HepG2 (cell line): ENCODE data around the gene HEXIM1. TPM values are rescaled to one million over a fixed set of nuclear protein-coding genes. Genes with fewer than 3 reads are reported as not detected.

Experiments
- ATAC-seq: fragments of 200-7000 bp; cut with Tn5 transposase; 3 replicates; pipeline ENCODE4 v1.9.1; 2020; ENCODE audit warnings: mild to moderate bottlenecking, moderate library complexity
- BruUV-seq: library from RNA; stranded (reverse); fragments of 400-500 nt; replicated peaks from 2 replicates; lab custom pipeline; 2021; lab: Mats Ljungman, UMichigan
- CTCF ChIA-PET: fragments of 300-600 bp; formaldehyde crosslinking; extraction: SDS; loops from one replicate; lab custom pipeline; 2021; ENCODE audit warnings: low total read pairs, inconsistent platforms, low intra/inter-chr PET ratio; lab: Yijun Ruan, JAX
- POLR2A ChIA-PET: fragments of 350-600 bp; sonication (Branson Sonifier 250); formaldehyde crosslinking; loops from one replicate; lab custom pipeline; 2020; ENCODE audit warnings: antibody characterized with exemption, inconsistent platforms; lab: Yijun Ruan, JAX
- DNase-seq: peaks from one replicate; pipeline ENCODE4 v3.0.0-alpha.2; 2015; ENCODE audit warnings: low spot score
- FAIRE-seq: peaks from 3 replicates; lab custom pipeline; 2011; peaks lifted over from hg19 to GRCh38; lab: Jason Lieb, UNC
- H2AFZ ChIP-seq: one replicate; pipeline ENCODE4 v1.6.1; 2011; ENCODE audit warnings: low read length, inconsistent platforms
- H3K27ac ChIP-seq: fragments of 300-600 bp; 3 replicates; pipeline ENCODE4 v1.8.0; 2011; ENCODE audit warnings: mixed run types, mild to moderate bottlenecking, mixed read lengths, low read length, inconsistent platforms; ENCODE audit not compliant: insufficient read depth; ENCODE audit errors: extremely low read length
- H3K27me3 ChIP-seq, 2 experiments: fragments of 200-600 bp in 1 of 2; 2 replicates in 1 of 2; 3 replicates in 1 of 2; pipeline versions ENCODE4 v1.6.0 to v1.8.0; 2011; ENCODE audit warnings: low read length in 2 of 2, mild to moderate bottlenecking in 2 of 2, moderate library complexity in 2 of 2, inconsistent platforms in 1 of 2; ENCODE audit not compliant: insufficient read depth in 2 of 2, control insufficient read depth in 1 of 2
- H3K36me3 ChIP-seq, 2 experiments: fragments of 200-600 bp in 1 of 2; replicated peaks in 1 of 2; 2 replicates in 1 of 2; 3 replicates in 1 of 2; pipeline versions ENCODE4 v1.5.1 to v1.8.0; 2011; ENCODE audit warnings: low read length in 2 of 2, inconsistent platforms in 1 of 2; ENCODE audit not compliant: insufficient read depth in 2 of 2, control insufficient read depth in 1 of 2
- H3K4me1 ChIP-seq: 2 replicates; pipeline ENCODE4 v1.5.1; 2012; ENCODE audit warnings: low read length, inconsistent platforms; ENCODE audit not compliant: insufficient read depth
- H3K4me2 ChIP-seq: 2 replicates; pipeline ENCODE4 v1.6.0; 2011; ENCODE audit warnings: low read depth, low read length, inconsistent platforms
- H3K4me3 ChIP-seq, 3 experiments: fragments of 200-600 bp in 1 of 3; sonication (generic), shearing (Covaris generic) in 1 of 3; replicated peaks in 1 of 3; 2 replicates each; pipeline ENCODE4 v1.5.1; 2011 to 2016; ENCODE audit warnings: low read length in 3 of 3, inconsistent platforms in 2 of 3, low read depth in 2 of 3, mild to moderate bottlenecking in 2 of 3, control low read depth in 1 of 3, mixed read lengths in 1 of 3; ENCODE audit not compliant: insufficient read depth in 1 of 3
- H3K79me2 ChIP-seq: one replicate; pipeline ENCODE4 v1.6.1; 2011; ENCODE audit warnings: low read length, inconsistent platforms; ENCODE audit not compliant: insufficient read depth
- H3K9ac ChIP-seq: 2 replicates; pipeline ENCODE4 v1.6.0; 2011; ENCODE audit warnings: mild to moderate bottlenecking, low read depth, low read length, inconsistent platforms; ENCODE audit not compliant: insufficient read depth
- H3K9me3 ChIP-seq: 2 replicates; pipeline ENCODE4 v1.5.1; 2012; ENCODE audit warnings: mild to moderate bottlenecking, low read length
- H4K20me1 ChIP-seq: 2 replicates; pipeline ENCODE4 v1.6.0; 2011; ENCODE audit warnings: inconsistent platforms, mild to moderate bottlenecking, low read length, moderate library complexity; ENCODE audit not compliant: insufficient read depth
- ADNP ChIP-seq: sonication (generic); formaldehyde crosslinking; IDR thresholded peaks from 2 replicates; pipeline ENCODE4 v1.4.0; 2020; ENCODE audit warnings: missing genetic modification reagents
- DNMT1 ChIP-seq: sonication (generic); formaldehyde crosslinking; IDR thresholded peaks from 2 replicates; pipeline ENCODE4 v1.5.1; 2020; ENCODE audit warnings: mild to moderate bottlenecking, missing genetic modification reagents
- MAF1 ChIP-seq: sonication (generic); formaldehyde crosslinking; IDR thresholded peaks from 2 replicates; pipeline ENCODE4 v1.5.0; 2020; ENCODE audit warnings: missing genetic modification reagents, borderline replicate concordance
- MXD4 ChIP-seq: IDR thresholded peaks from 2 replicates; pipeline ENCODE4 v1.6.1; 2016; ENCODE audit warnings: mild to moderate bottlenecking, missing biosample characterization, missing genetic modification reagents
- RBFOX2 ChIP-seq: fragments of 200-400 bp; formaldehyde crosslinking; IDR thresholded peaks from 2 replicates; pipeline ENCODE4 v1.6.1; 2017; ENCODE audit warnings: low read depth, mild to moderate bottlenecking, low read length
- WGBS: methylation state at CpG from one replicate; pipeline ENCODE4 v1.1.6; 2017; ENCODE audit warnings: low lambda C conversion rate; 5-methylcytosine and 5-hydroxymethylcytosine counted together
- in situ Hi-C: cut with HindIII; loops from 2 replicates; pipeline ENCODE4 v1.10.0; 2017; ENCODE audit warnings: low pct_unique_long_range_greater_than_20kb; ENCODE audit not compliant: extremely low pct_ligation_motif_present
- intact Hi-C: fragments of 100-400 bp; cut with micrococcal nuclease; formaldehyde crosslinking; loops from one replicate; pipeline ENCODE4 v1.10.0; 2022; ENCODE audit not compliant: unreplicated experiment
- polyA plus RNA-seq, 8 experiments: library from polyadenylated mRNA; depleted of rRNA in 3 of 8; stranded (reverse) in 7 of 8; unstranded in 1 of 8; fragments of >200 nt; fragmentation: Illumina TruSeq in 4 of 8; extraction: Trizol in 4 of 8; gene quantifications; 2 replicates each; pipeline versions ENCODE4 v1.2.1 to v1.2.3, GENCODE V29; 2011 to 2016; ENCODE audit warnings: low read depth in 4 of 8, missing spikeins in 1 of 8, mixed read lengths in 1 of 8; ENCODE audit not compliant: insufficient read depth in 1 of 8
- total RNA-seq, 5 experiments: library from RNA; depleted of rRNA; stranded (reverse); fragments of >200 nt; fragmentation: Illumina TruSeq; extraction: Trizol; gene quantifications; 2 replicates each; pipeline ENCODE4 v1.2.3, GENCODE V29; 2016; ENCODE audit warnings: low read depth in 1 of 5
- TF ChIP-seq, protein P1 (sequence below): sonication (generic); formaldehyde crosslinking; IDR thresholded peaks from 2 replicates; pipeline ENCODE4 v1.4.0; 2020; ENCODE audit warnings: missing genetic modification reagents

The HEXIM1 gene
- total and polyA plus RNA-seq, 2 of the 13 experiments (the other 11 are each of a cell fraction or from before 2014, with no cell fraction given): 10.5 to 16.6 TPM

DNA sequence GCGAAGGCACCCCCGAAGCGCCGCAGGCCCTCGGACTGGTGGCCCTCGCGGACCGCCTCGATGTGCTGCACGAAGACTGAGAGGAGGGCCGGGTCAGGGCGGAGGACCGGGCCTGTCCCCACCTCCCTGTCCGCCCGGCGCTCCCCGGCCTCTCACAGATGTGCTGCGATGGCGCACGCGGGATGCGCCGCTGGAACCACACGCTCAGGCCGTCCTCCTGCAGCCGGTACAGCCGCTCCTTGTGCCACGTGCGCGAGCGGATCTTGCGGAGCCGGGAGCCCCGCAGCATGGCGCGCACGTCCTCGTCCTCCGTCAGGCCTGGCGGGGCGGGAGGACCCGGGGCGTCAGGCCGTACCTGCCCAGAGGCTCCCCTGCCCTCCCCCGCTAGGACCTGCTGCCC is 27.2 kb upstream of the HEXIM1 start:
- Histone ChIP-seq H3K4me2 (no peak overlapping the region), H3K9me3 (no peaks in the 10 kb centered on the region), H3K79me2 (no peaks in the 10 kb centered on the region)
- 0 out of 2 replicates have a peak, but pooled peaks have one; percentile 24 for TF ChIP-seq RBFOX2
- TF ChIP-seq MAF1: no peak
- no peak for TF ChIP-seq ADNP (CRISPR knock-in tag)
- TF ChIP-seq, protein P1, sequence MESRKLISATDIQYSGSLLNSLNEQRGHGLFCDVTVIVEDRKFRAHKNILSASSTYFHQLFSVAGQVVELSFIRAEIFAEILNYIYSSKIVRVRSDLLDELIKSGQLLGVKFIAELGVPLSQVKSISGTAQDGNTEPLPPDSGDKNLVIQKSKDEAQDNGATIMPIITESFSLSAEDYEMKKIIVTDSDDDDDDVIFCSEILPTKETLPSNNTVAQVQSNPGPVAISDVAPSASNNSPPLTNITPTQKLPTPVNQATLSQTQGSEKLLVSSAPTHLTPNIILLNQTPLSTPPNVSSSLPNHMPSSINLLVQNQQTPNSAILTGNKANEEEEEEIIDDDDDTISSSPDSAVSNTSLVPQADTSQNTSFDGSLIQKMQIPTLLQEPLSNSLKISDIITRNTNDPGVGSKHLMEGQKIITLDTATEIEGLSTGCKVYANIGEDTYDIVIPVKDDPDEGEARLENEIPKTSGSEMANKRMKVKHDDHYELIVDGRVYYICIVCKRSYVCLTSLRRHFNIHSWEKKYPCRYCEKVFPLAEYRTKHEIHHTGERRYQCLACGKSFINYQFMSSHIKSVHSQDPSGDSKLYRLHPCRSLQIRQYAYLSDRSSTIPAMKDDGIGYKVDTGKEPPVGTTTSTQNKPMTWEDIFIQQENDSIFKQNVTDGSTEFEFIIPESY (CRISPR knock-in tag): 0 out of 2 replicates have a peak, but pooled peaks have one; percentile 35
- TF ChIP-seq DNMT1 (CRISPR knock-in tag): 0 out of 2 replicates have a peak, but pooled peaks have one; percentile 46
- no peak for TF ChIP-seq MXD4 (CRISPR knock-in tag)
- TF ChIP-seq, all 625 proteins: peak for 3
- Histone ChIP-seq H3K4me3 (no peak overlapping the region), H3K36me3 (peaks cover 0 to 4% of the 10 kb centered on the region in 2 experiments; a peak in 1 of 5 replicates), H3K27ac (no peak overlapping the region), H3K4me1 (peaks cover 46% of the 10 kb centered on the region), H3K9ac (no peak overlapping the region), H4K20me1 (no peaks in the 10 kb centered on the region), H2AFZ (no peak overlapping the region), H3K27me3 (no peaks in the 10 kb centered on the region)
- no peak for ATAC-seq
- BruUV-seq: no TSS peak
- intact Hi-C loops (no loop called here), in situ Hi-C loops (no loop called here)
- POLR2A ChIA-PET: interaction anchor here (1.5 kb wide), 1 partner anchor 27 kb away, joined by 3 read pairs; the partner anchor contains the start of gene HEXIM1
- 97% methylated on average over 44 of the region's 45 CpGs for WGBS
- FAIRE-seq: no peak
- CTCF ChIA-PET: no interaction called here
- DNase-seq: no peak
